ENCODE data around the gene SNCA. TPM values are rescaled to one million over a fixed set of nuclear protein-coding genes. Genes with fewer than 3 reads are reported as not detected.

Gene SNCA
- total RNA-seq, 4 donors from 2014 or later, result 18.7 to 67.4 (median 32.5) TPM

- H3K27ac ChIP-seq, result no peak overlapping the region
- H3K4me3 ChIP-seq, result no peak overlapping the region
- no peaks in the 10 kb centered on the region for H3K36me3 ChIP-seq
- no peaks in the 10 kb centered on the region for H3K4me1 ChIP-seq
- no peak for DNase-seq
- intact Hi-C loops (cut with DNase I; ENCODE audit: low total_unique reads), result loop anchor here (5.0 kb wide), 1 partner anchor 45 kb away; no protein-coding TSS in a partner anchor
- TF ChIP-seq, protein P1, sequence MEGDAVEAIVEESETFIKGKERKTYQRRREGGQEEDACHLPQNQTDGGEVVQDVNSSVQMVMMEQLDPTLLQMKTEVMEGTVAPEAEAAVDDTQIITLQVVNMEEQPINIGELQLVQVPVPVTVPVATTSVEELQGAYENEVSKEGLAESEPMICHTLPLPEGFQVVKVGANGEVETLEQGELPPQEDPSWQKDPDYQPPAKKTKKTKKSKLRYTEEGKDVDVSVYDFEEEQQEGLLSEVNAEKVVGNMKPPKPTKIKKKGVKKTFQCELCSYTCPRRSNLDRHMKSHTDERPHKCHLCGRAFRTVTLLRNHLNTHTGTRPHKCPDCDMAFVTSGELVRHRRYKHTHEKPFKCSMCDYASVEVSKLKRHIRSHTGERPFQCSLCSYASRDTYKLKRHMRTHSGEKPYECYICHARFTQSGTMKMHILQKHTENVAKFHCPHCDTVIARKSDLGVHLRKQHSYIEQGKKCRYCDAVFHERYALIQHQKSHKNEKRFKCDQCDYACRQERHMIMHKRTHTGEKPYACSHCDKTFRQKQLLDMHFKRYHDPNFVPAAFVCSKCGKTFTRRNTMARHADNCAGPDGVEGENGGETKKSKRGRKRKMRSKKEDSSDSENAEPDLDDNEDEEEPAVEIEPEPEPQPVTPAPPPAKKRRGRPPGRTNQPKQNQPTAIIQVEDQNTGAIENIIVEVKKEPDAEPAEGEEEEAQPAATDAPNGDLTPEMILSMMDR (IDR thresholded peaks at IDR 0.05), result no peak
- TF ChIP-seq POLR2A (IDR thresholded peaks at IDR 0.05), result no peak
- H3K9me3 ChIP-seq, result no peaks in the 10 kb centered on the region
- H3K27me3 ChIP-seq, result no peaks in the 10 kb centered on the region
Measured at GRCh38 chr4:89707467-89707866, 129.5 kb downstream of the SNCA start.

- TF ChIP-seq, protein P1 (IDR thresholded peaks at IDR 0.05), result no peak
- no peak for TF ChIP-seq POLR2A (IDR thresholded peaks at IDR 0.05)
- Histone ChIP-seq H3K27me3 (no peaks in the 10 kb centered on the region), H3K27ac (peak overlapping the region; percentile 30 to 66), H3K4me1 (peaks cover 0 to 5% of the 10 kb centered on the region in 2 donors), H3K9me3 (no peaks in the 10 kb centered on the region), H3K4me3 (no peak overlapping the region), H3K36me3 (no peaks in the 10 kb centered on the region)
- intact Hi-C loops (cut with DNase I; ENCODE audit: low total_unique reads), result loop anchor here (5.0 kb wide), 1 partner anchor 47 kb away; no protein-coding TSS in a partner anchor
- DNase-seq, result no peak
Measured at GRCh38 chr4:89704651-89705395, 132.1 kb downstream of the SNCA start.

DNA sequence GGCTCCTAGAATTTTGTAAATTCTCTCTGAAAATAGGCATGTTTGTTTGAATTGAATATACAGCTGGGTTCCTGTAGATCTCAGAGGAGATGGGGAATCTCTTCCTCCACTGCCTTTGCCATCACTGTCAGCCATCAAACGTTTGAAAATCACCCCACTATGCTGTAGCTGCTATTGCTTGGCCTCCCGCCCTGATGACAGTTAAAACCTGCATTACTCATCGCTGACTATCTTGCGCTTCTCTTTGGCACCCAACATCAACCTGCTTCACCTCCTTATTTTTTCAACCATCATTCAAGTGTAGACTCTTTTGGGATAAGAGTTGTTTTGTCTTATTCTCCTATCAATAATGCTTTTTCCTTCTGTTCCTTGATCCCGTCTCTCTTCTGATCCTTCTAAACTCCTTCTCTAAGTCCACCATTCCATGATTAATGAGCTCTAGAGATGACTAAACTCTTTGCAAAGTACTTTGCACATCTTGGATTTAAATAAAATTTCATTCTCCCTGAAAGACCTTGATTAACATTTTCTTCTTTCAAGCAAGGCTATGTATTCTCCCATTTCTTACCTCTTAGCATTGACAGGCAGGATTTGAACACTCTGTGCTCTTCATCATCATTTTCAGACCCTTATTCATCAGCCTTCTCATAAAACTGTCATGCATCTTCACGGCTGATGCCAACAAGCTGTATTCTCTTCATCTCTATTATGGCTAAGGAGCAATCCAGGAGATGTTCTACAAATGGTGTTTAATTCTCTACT, 133.0 kb downstream of the SNCA start:
- H3K27ac ChIP-seq, result peak overlapping the region; percentile 30 to 66
- H3K4me3 ChIP-seq, result no peak overlapping the region
- TF ChIP-seq POLR2A (IDR thresholded peaks at IDR 0.05), result no peak
- TF ChIP-seq, protein P1 (IDR thresholded peaks at IDR 0.05), result no peak
- peaks cover 0 to 5% of the 10 kb centered on the region in 2 donors for H3K4me1 ChIP-seq
- intact Hi-C loops (cut with DNase I; ENCODE audit: low total_unique reads), result no loop called here
- no peaks in the 10 kb centered on the region for H3K36me3 ChIP-seq
- no peaks in the 10 kb centered on the region for H3K9me3 ChIP-seq
- no peaks in the 10 kb centered on the region for H3K27me3 ChIP-seq
- peak; percentile 49 to 66 for DNase-seq

- H3K27me3 ChIP-seq, result no peaks in the 10 kb centered on the region
Measured at GRCh38 chr4:89700766-89701423, 136.1 kb downstream of the SNCA start.

More at GRCh38 chr4:89700766-89701423, 136.1 kb downstream of the SNCA start:
- TF ChIP-seq, protein P1 (IDR thresholded peaks at IDR 0.05), result no peak
- no peak for TF ChIP-seq POLR2A (IDR thresholded peaks at IDR 0.05)
- H3K36me3 ChIP-seq, result no peaks in the 10 kb centered on the region
- H3K27ac ChIP-seq, result peak overlapping the region; percentile 35 to 66
- DNase-seq, result no peak
- intact Hi-C loops (cut with DNase I; ENCODE audit: low total_unique reads), result no loop called here
- H3K9me3 ChIP-seq, result no peaks in the 10 kb centered on the region
- H3K4me1 ChIP-seq, result peaks cover 0 to 5% of the 10 kb centered on the region in 2 donors
- no peak overlapping the region for H3K4me3 ChIP-seq
